ENCODE measurements around the gene TUBB. TPM values are rescaled to one million over a fixed set of nuclear protein-coding genes. Genes with fewer than 3 reads are reported as not detected.
A peak's percentile ranks its signal among the peaks of the same experiment; 100 is the strongest.
"Not testable (repeated sequence)": the region's sequence is repeated elsewhere in the genome, so short reads cannot be mapped to it uniquely, and the experiment has no call there.

TUBB gene
- total and polyA plus RNA-seq, 2 of the 8 experiments (the other 6 are each of a cell fraction or from before 2014, with no cell fraction given) = 1,880 to 3,022 TPM

GRCh38 chr6:30722025-30722279 is 1.8 kb downstream of the TUBB start:
- ChIA-PET CTCF (ENCODE audit: partially characterized antibody) (interaction anchor here (0.6 to 8.2 kb wide), 30 partner anchors 10 to 357 kb away, joined by 3 to 61 read pairs (median 5); partner anchors contain the start of genes DHX16, FLOT1 and NRM), POLR2A (ENCODE audit: partially characterized antibody) (interaction anchor here (0.6 to 35.9 kb wide), 34 partner anchors 14 to 489 kb away, joined by 3 to 732 read pairs (median 5); partner anchors contain the start of genes ATAT1, DHX16, FLOT1 and GNL1)
- WGBS, 2 experiments (ENCODE audit: extremely low coverage in 1 of 2, insufficient coverage in 1 of 2, insufficient read length in 1 of 2, insufficient replicate concordance in 2 of 2, low coverage in 1 of 2, low lambda C conversion rate in 2 of 2, missing lambda C conversion rate in 1 of 2) = 9% methylated on average over 9 of the region's 10 CpGs; no CpG with 5 or more reads in 1 of the 2 experiments
- Histone ChIP-seq H3K4me2 (ENCODE audit: insufficient read depth in 1 of 2, low read depth in 2 of 2, low read length in 2 of 2) (peak overlapping the region; percentile 66 to 73), H4K8ac (ENCODE audit: extremely low read depth, insufficient read depth, low read length) (peak overlapping the region; percentile 85; the same call in 1 of the 2 replicates), H2BK5ac (ENCODE audit: low read depth, low read length) (peak overlapping the region; percentile 72; the same call in 1 of the 2 replicates), H3K79me2 (ENCODE audit: control insufficient read depth in 1 of 2, insufficient read depth in 2 of 2, low read length in 2 of 2) (peaks cover 6 to 39% of the 10 kb centered on the region in 2 experiments), H4K20me1 (replicated peaks in 1 of 2; ENCODE audit: control insufficient read depth in 1 of 2, insufficient read depth in 2 of 2, low read length in 2 of 2) (peaks cover 8 to 22% of the 10 kb centered on the region in 2 experiments), H3K4me3 (ENCODE audit: extremely low read depth in 1 of 4, insufficient read depth in 2 of 4, low read depth in 3 of 4, low read length in 4 of 4) (peak overlapping the region; percentile 96 to 100 (median 96)), H3K27ac (ENCODE audit: low read depth, low read length) (peak overlapping the region; percentile 87; the same call in 1 of the 2 replicates), H3K36me3 (ENCODE audit: control insufficient read depth in 2 of 4, insufficient read depth in 4 of 4, low read length in 3 of 4) (peaks cover 21 to 43% (median 32%) of the 10 kb centered on the region in 4 experiments), H3K18ac (ENCODE audit: extremely low read depth, low read length) (peak overlapping the region; percentile 91; the same call in 1 of the 2 replicates), H3K9ac (replicated peaks in 1 of 4; ENCODE audit: extremely low read depth in 1 of 4, low read depth in 3 of 4, low read length in 3 of 4) (peak overlapping the region; percentile 92 to 97 (median 95))
- not testable (repeated sequence) for H2AFZ ChIP-seq (ENCODE audit: low read length); H3K4ac ChIP-seq (replicated peaks; ENCODE audit: insufficient read length, low read depth, low read length); H3K79me1 ChIP-seq (ENCODE audit: low read depth, low read length); H3K56ac ChIP-seq (replicated peaks; ENCODE audit: insufficient read length, low read depth, low read length); H4K91ac ChIP-seq (replicated peaks; ENCODE audit: insufficient read length, low read length); H2BK12ac ChIP-seq (ENCODE audit: low read depth, low read length); FAIRE-seq; H2BK120ac ChIP-seq (replicated peaks; ENCODE audit: low read depth, low read length); H3K27me3 ChIP-seq (replicated peaks in 1 of 4; ENCODE audit: control insufficient read depth in 3 of 4, extremely low read depth in 1 of 4, insufficient read depth in 3 of 4, low read length in 3 of 4); H2AK5ac ChIP-seq (ENCODE audit: low read depth, low read length); H2BK15ac ChIP-seq (ENCODE audit: low read length); H3K4me1 ChIP-seq (replicated peaks in 1 of 4; ENCODE audit: control insufficient read depth in 3 of 4, insufficient read depth in 4 of 4, low read length in 3 of 4); DNase-seq (ENCODE audit: low read depth in 1 of 2, low spot score in 2 of 2); H4K5ac ChIP-seq (ENCODE audit: insufficient read length, low read depth, low read length); H3K23ac ChIP-seq (ENCODE audit: insufficient read length); H3K9me3 ChIP-seq (ENCODE audit: insufficient read depth in 2 of 2, low read depth in 1 of 2, low read length in 1 of 2); H3K14ac ChIP-seq (ENCODE audit: insufficient read length); H2BK20ac ChIP-seq (ENCODE audit: low read length); H3K23me2 ChIP-seq (ENCODE audit: low read depth, low read length)
- TF ChIP-seq PHF8 (conservative IDR thresholded peaks at IDR 0.05; ENCODE audit: low read depth, low read length) = peak; percentile 15; the same call in 1 of the 2 replicates
